Liver (tissue), 3 donors: ENCODE results near the gene CABP4.

Source experiments
- CTCF ChIP-seq: fragments of 150-350 bp; IDR thresholded peaks from 2 replicates; pipeline ENCODE4 v1.5.1; 2017; ENCODE audit warnings: improper control_type of control experiment, low read depth, low read length; ENCODE audit not compliant: missing input control
- GABPA ChIP-seq, 2 donors: IDR thresholded peaks in 1 of 2; conservative IDR thresholded peaks in 1 of 2; 2 replicates each; pipeline ENCODE4 v1.6.1; 2016; ENCODE audit warnings: antibody characterized with exemption in 2 of 2, mild to moderate bottlenecking in 1 of 2, moderate library complexity in 1 of 2
- HNF4A ChIP-seq, 2 donors: conservative IDR thresholded peaks; 2 replicates each; pipeline ENCODE4 v1.6.1; 2016; ENCODE audit warnings: antibody characterized with exemption in 2 of 2, mild to moderate bottlenecking in 2 of 2
- RAD21 ChIP-seq, 2 donors: IDR thresholded peaks; 2 replicates each; pipeline ENCODE4 v1.6.1; 2016; ENCODE audit warnings: antibody characterized with exemption in 2 of 2, mild to moderate bottlenecking in 2 of 2
- TAF1 ChIP-seq: conservative IDR thresholded peaks from 2 replicates; pipeline ENCODE4 v1.6.1; 2016; ENCODE audit warnings: antibody characterized with exemption, mild to moderate bottlenecking
- YY1 ChIP-seq: IDR thresholded peaks from 2 replicates; pipeline ENCODE4 v1.6.1; 2016; ENCODE audit warnings: antibody characterized with exemption, mild to moderate bottlenecking
- ZBTB33 ChIP-seq: IDR thresholded peaks from 2 replicates; pipeline ENCODE4 v1.6.1; 2016; ENCODE audit warnings: antibody characterized with exemption
- donor health status: healthy.
- donor health status: healthy.

DNA sequence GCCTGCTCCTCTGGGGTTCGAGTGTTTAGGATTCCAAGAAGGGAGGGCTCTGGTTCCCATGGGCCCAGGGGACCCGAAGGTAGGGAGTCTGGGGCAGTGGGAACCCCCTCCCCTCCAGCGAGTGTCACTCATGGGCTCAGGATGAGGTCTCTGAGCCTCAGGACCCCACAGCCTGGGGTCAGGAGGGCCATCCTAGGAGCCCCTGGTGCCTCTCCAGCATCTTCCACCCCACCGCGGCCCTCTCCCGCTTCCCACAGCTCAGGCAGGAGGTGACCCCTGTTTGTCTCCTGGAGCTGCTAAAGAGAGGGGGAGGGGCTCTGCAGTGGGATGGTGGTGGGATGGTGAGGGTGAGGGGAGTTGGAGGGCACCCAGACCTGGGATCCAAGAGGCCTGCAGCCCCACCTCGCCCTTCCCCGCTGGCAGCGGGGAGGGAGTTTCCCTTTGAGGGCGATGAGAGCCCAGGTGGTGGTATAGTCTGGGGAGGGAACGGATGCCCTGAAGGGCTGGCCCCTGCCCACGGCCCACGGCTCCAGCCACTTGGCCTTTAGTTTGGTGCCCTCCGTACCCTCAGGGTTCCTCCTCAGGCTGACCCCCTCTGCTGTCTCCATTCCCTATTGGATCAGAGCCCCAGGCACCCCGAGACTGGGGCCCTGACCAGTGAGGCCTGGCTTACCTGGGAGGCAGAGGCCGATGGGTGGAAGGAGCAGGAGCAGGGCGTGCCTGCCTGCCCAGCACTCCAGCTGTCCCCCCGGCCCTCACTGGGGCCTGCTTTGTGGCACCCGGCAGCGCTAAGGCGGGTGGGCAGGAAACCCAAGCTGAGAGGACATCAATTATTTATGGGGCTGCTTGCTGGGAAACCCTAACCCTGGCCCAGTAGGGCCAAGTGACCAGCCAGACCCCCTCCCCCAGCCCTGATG, 1.1 kb upstream of the CABP4 start:
- TF ChIP-seq CTCF, result no peak
- TF ChIP-seq GABPA (IDR thresholded peaks at IDR 0.05 in 1 of 2, conservative IDR thresholded peaks at IDR 0.05 in 1 of 2), result no peak
- no peak for TF ChIP-seq RAD21 (IDR thresholded peaks at IDR 0.05)
- no peak for TF ChIP-seq ZBTB33
- no peak for TF ChIP-seq HNF4A (conservative IDR thresholded peaks at IDR 0.05)
- no peak for TF ChIP-seq YY1
- no peak for TF ChIP-seq TAF1
